Peyer's patch (tissue), 4 donors: Measurements from ENCODE around the gene SORCS3. TPM values are rescaled to one million over a fixed set of nuclear protein-coding genes. Genes with fewer than 3 reads are reported as not detected.

Experiments used
- DNase-seq, 3 donors: peaks; one replicate each; pipeline ENCODE4 v3.0.0-alpha.2; 2017 to 2019
- H3K27ac ChIP-seq, 4 donors: fragments of 200-600 bp; sonication (generic); one replicate each; pipeline ENCODE4 v1.5.1; 2016 to 2019
- H3K27me3 ChIP-seq, 2 donors: fragments of 200-600 bp; sonication (generic); one replicate each; pipeline ENCODE4 v1.5.1; 2019
- H3K36me3 ChIP-seq, 3 donors: fragments of 200-600 bp; sonication (generic); one replicate each; pipeline ENCODE4 v1.5.1; 2016 to 2019
- H3K4me1 ChIP-seq, 4 donors: fragments of 200-600 bp; sonication (generic); one replicate each; pipeline ENCODE4 v1.5.1; 2016 to 2019
- H3K4me3 ChIP-seq, 4 donors: fragments of 200-600 bp; sonication (generic); 1 replicate in 3 of 4; 2 replicates in 1 of 4; pipeline ENCODE4 v1.5.1; 2016 to 2019; ENCODE audit warnings: mild to moderate bottlenecking in 1 of 4
- H3K9me3 ChIP-seq, 4 donors: fragments of 200-600 bp; sonication (generic); one replicate each; pipeline ENCODE4 v1.5.1; 2016 to 2019; ENCODE audit warnings: mild to moderate bottlenecking in 1 of 4
- POLR2A ChIP-seq, 2 donors: fragments of 450-650 bp; IDR thresholded peaks; one replicate each; pipeline ENCODE4 v1.5.1; 2017; ENCODE audit warnings: antibody characterized with exemption in 2 of 2, mild to moderate bottlenecking in 2 of 2, moderate library complexity in 2 of 2
- total RNA-seq, 4 donors: library from RNA; depleted of rRNA; stranded (reverse); fragments of >200 nt; gene quantifications; one replicate each; pipeline ENCODE4 v1.1.0, GENCODE V29; 2016
- TF ChIP-seq, protein P1 (sequence below), 6 experiments: fragments of 450-650 bp in 4 of 6; fragments of 200-600 bp in 2 of 6; sonication (generic) in 1 of 6; IDR thresholded peaks; one replicate each; pipeline ENCODE4 v1.5.1; 2017 to 2019; ENCODE audit warnings: antibody characterized with exemption in 6 of 6, mild to moderate bottlenecking in 3 of 6, moderate library complexity in 1 of 6

SORCS3 gene
- total RNA-seq, 4 donors from 2014 or later: 0.27 to 0.66 TPM; not detected in 2

DNA sequence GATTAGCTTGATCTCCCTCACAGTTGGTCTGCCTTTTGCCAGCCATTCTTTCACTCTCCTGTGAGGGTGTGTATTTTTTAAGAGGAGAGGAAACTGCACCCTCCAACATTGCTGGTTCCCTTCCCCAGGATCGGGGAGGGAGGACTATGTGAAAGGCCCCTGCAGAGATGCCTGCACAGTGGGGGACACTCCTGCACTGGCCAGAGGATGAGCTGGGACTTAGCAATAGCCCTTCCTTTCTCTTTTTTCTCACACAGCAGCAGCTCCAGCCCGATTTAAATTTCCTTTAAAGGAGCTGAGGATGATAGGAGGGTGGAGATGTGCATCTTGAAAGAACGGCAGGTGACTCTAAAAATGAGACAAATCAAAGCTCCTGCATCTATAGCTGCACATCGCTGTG lies 18.7 kb downstream of the SORCS3 start:
- no peak overlapping the region for H3K4me3 ChIP-seq
- no peak overlapping the region for H3K27ac ChIP-seq
- no peaks in the 10 kb centered on the region for H3K27me3 ChIP-seq
- H3K9me3 ChIP-seq: no peaks in the 10 kb centered on the region
- no peak for TF ChIP-seq POLR2A (IDR thresholded peaks at IDR 0.05)
- TF ChIP-seq, protein P1, sequence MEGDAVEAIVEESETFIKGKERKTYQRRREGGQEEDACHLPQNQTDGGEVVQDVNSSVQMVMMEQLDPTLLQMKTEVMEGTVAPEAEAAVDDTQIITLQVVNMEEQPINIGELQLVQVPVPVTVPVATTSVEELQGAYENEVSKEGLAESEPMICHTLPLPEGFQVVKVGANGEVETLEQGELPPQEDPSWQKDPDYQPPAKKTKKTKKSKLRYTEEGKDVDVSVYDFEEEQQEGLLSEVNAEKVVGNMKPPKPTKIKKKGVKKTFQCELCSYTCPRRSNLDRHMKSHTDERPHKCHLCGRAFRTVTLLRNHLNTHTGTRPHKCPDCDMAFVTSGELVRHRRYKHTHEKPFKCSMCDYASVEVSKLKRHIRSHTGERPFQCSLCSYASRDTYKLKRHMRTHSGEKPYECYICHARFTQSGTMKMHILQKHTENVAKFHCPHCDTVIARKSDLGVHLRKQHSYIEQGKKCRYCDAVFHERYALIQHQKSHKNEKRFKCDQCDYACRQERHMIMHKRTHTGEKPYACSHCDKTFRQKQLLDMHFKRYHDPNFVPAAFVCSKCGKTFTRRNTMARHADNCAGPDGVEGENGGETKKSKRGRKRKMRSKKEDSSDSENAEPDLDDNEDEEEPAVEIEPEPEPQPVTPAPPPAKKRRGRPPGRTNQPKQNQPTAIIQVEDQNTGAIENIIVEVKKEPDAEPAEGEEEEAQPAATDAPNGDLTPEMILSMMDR (IDR thresholded peaks at IDR 0.05): no peak
- no peaks in the 10 kb centered on the region for H3K4me1 ChIP-seq
- H3K36me3 ChIP-seq: no peaks in the 10 kb centered on the region
- DNase-seq: no peak

GRCh38 chr10:104663076-104663475 lies 22.0 kb downstream of the SORCS3 start:
- no peak overlapping the region for H3K27ac ChIP-seq
- TF ChIP-seq POLR2A (IDR thresholded peaks at IDR 0.05): no peak
- TF ChIP-seq, protein P1 (IDR thresholded peaks at IDR 0.05): no peak
- no peaks in the 10 kb centered on the region for H3K27me3 ChIP-seq
- no peaks in the 10 kb centered on the region for H3K4me1 ChIP-seq
- no peaks in the 10 kb centered on the region for H3K9me3 ChIP-seq
- H3K4me3 ChIP-seq: no peak overlapping the region
- no peak for DNase-seq
- H3K36me3 ChIP-seq: no peaks in the 10 kb centered on the region

DNA sequence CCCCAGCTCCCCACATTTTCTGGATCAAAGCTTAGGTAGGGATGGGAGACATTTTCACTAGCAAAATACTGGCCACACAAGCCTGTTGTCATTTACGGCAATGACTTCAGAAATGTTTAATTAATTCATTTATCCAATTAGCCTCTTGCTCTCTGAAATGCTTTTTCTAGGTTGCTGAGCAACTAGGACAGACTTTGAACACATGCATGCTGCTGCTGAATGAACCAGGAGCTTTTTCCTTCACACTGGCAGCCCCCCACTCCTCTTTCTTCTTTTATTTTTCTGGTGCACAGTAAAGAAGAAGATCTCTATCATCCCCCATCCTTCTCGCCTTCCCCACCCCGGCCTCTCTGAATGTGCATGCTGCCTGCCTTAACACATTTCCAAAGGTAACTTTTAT lies 22.5 kb downstream of the SORCS3 start:
- no peak for TF ChIP-seq POLR2A (IDR thresholded peaks at IDR 0.05)
- TF ChIP-seq, protein P1 (IDR thresholded peaks at IDR 0.05): no peak
- H3K4me3 ChIP-seq: no peak overlapping the region
- H3K27me3 ChIP-seq: no peaks in the 10 kb centered on the region
- H3K27ac ChIP-seq: no peak overlapping the region
- H3K36me3 ChIP-seq: no peaks in the 10 kb centered on the region
- H3K9me3 ChIP-seq: no peaks in the 10 kb centered on the region
- H3K4me1 ChIP-seq: no peaks in the 10 kb centered on the region
- DNase-seq: no peak

DNA sequence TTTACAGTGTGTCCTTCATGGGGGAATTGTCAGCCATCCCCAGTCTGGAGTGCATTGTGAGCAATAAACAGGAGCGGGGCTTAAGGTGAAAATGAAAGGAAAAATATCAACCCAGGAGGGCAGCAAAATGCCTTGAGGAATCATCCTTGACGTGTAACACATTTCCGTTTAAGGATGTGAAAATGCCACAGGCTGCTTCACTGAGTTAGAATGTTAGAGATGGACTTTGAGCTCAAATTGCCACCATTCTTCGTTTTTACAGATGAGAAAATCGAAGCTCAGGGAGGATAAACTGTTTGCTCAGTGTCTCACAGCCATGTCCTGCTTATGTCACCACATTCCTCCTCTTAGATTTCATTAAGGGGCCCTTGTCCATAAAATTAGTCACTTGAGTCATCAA lies 23.1 kb downstream of the SORCS3 start:
- Histone ChIP-seq H3K9me3 (no peaks in the 10 kb centered on the region), H3K4me1 (no peaks in the 10 kb centered on the region), H3K36me3 (no peaks in the 10 kb centered on the region), H3K27ac (no peak overlapping the region), H3K4me3 (no peak overlapping the region), H3K27me3 (no peaks in the 10 kb centered on the region)
- TF ChIP-seq, protein P1 (IDR thresholded peaks at IDR 0.05): no peak
- TF ChIP-seq POLR2A (IDR thresholded peaks at IDR 0.05): no peak
- no peak for DNase-seq

DNA sequence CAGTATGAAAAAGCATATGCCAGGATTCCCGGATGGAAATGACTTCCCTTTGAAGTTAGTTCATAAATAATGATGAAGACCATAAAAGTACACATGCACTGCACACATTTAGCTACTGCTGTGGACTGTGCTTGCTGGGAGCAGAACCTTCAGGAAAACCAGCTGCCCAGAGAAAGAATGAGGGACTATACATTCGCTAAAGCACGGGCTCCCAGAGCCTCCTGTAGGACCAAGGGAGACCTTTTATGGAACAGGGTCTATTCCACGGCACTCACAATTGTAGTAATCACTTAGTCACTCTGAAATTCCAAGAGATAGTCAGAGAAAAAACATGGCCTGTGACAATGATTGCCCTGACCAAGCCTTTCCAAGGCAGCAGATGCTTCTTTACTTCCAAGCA lies 24.1 kb downstream of the SORCS3 start:
- TF ChIP-seq, protein P1 (IDR thresholded peaks at IDR 0.05): no peak
- no peak for TF ChIP-seq POLR2A (IDR thresholded peaks at IDR 0.05)
- Histone ChIP-seq H3K27me3 (no peaks in the 10 kb centered on the region), H3K27ac (no peak overlapping the region), H3K36me3 (no peaks in the 10 kb centered on the region), H3K9me3 (no peaks in the 10 kb centered on the region), H3K4me1 (no peaks in the 10 kb centered on the region), H3K4me3 (no peak overlapping the region)
- no peak for DNase-seq

- Histone ChIP-seq H3K4me3 (no peak overlapping the region), H3K36me3 (no peaks in the 10 kb centered on the region), H3K4me1 (no peaks in the 10 kb centered on the region), H3K27me3 (no peaks in the 10 kb centered on the region), H3K27ac (no peak overlapping the region), H3K9me3 (no peaks in the 10 kb centered on the region)
- TF ChIP-seq POLR2A (IDR thresholded peaks at IDR 0.05): no peak
- TF ChIP-seq, protein P1 (IDR thresholded peaks at IDR 0.05): no peak
- no peak for DNase-seq
Observed at GRCh38 chr10:104666106-104666505, 25.0 kb downstream of the SORCS3 start.
